Measurements from ENCODE around the gene RAB28. TPM values are rescaled to one million over a fixed set of nuclear protein-coding genes. Genes with fewer than 3 reads are reported as not detected.

The RAB28 gene
- total and polyA plus RNA-seq, 5 donors: 17.1 to 27.6 (median 22.3) TPM

- no peak for ATAC-seq
- no peaks in the 10 kb centered on the region for H3K9me3 ChIP-seq (ENCODE audit: control insufficient read depth, low read length)
- no peak for DNase-seq
- no peak overlapping the region for H3K27ac ChIP-seq (ENCODE audit: low read length)
- intact Hi-C loops (cut with DNase I): no loop called here
- no peaks in the 10 kb centered on the region for H3K27me3 ChIP-seq (ENCODE audit: control insufficient read depth, insufficient read depth)
- no peak overlapping the region for H3K4me3 ChIP-seq (ENCODE audit: low read length)
- peaks cover 4% of the 10 kb centered on the region for H3K4me1 ChIP-seq (ENCODE audit: control insufficient read depth, insufficient read depth, low read length)
- WGBS: 87% methylated on average over 4 of the region's 4 CpGs
Observed at GRCh38 chr4:13331827-13332226, 152.3 kb downstream of the RAB28 start.

- intact Hi-C loops (cut with DNase I): no loop called here
- ATAC-seq (no peak), DNase-seq (no peak)
- Histone ChIP-seq H3K27ac (ENCODE audit: low read length) (no peak overlapping the region), H3K4me3 (ENCODE audit: low read length) (no peak overlapping the region), H3K27me3 (ENCODE audit: control insufficient read depth, insufficient read depth) (no peaks in the 10 kb centered on the region), H3K9me3 (ENCODE audit: control insufficient read depth, low read length) (no peaks in the 10 kb centered on the region), H3K4me1 (ENCODE audit: control insufficient read depth, insufficient read depth, low read length) (peaks cover 4% of the 10 kb centered on the region)
- WGBS: 89% methylated on average over 3 of the region's 3 CpGs
Observed at GRCh38 chr4:13329963-13330362, 154.2 kb downstream of the RAB28 start.

DNA sequence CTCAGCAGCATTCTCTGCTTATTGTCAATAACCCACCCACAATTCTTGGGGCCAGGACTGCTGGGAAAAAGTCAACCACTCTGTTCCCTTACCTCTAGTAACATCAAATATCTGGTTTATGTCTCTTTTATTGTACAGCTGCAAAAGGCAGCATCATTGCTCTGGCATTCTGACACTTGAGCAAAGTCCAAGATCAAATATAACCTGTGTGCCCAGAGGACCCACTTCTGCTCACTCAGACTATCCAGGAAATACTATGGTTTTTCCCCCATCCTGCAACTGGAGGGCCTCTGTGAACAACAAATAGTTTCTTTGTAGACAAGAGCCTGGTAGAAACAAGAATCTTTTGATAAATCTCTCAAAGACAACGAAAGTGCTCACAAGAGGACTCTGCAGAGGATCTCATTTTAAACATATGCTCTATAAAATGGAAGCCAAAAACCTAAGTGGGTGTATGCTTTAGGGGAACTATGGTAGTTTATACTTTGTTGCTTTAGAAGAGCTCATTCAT lies 154.7 kb downstream of the RAB28 start:
- no peak overlapping the region for H3K4me3 ChIP-seq (ENCODE audit: low read length)
- H3K27ac ChIP-seq (ENCODE audit: low read length): no peak overlapping the region
- DNase-seq (no peak), ATAC-seq (no peak)
- peaks cover 4% of the 10 kb centered on the region for H3K4me1 ChIP-seq (ENCODE audit: control insufficient read depth, insufficient read depth, low read length)
- intact Hi-C loops (cut with DNase I): no loop called here
- H3K9me3 ChIP-seq (ENCODE audit: control insufficient read depth, low read length): no peaks in the 10 kb centered on the region
- 74% methylated on average over 1 of the region's 1 CpG for WGBS
- H3K27me3 ChIP-seq (ENCODE audit: control insufficient read depth, insufficient read depth): no peaks in the 10 kb centered on the region

DNA sequence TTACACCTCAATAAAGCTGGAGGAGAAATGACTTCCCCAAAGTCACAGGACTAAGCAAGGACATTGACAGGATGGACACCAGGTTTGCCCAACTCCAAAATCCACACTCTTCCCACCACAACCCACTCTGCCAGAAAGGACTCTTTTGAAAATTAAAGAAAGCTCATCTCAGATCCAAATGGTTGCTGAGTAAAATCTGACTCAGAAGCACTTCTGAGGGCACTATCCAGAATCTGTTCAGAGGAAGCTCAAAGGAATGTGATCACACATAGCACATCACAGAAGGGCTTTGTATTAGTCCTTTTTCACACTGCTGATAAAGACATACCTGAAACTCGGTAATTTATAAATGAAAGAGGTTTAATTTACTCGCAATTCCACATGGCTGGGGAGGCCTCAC lies 155.5 kb downstream of the RAB28 start:
- 88% methylated on average over 2 of the region's 2 CpGs for WGBS
- H3K27me3 ChIP-seq (ENCODE audit: control insufficient read depth, insufficient read depth): no peaks in the 10 kb centered on the region
- ATAC-seq: no peak
- H3K27ac ChIP-seq (ENCODE audit: low read length): no peak overlapping the region
- no peak overlapping the region for H3K4me3 ChIP-seq (ENCODE audit: low read length)
- intact Hi-C loops (cut with DNase I): no loop called here
- peaks cover 4% of the 10 kb centered on the region for H3K4me1 ChIP-seq (ENCODE audit: control insufficient read depth, insufficient read depth, low read length)
- no peaks in the 10 kb centered on the region for H3K9me3 ChIP-seq (ENCODE audit: control insufficient read depth, low read length)
- DNase-seq: no peak

DNA sequence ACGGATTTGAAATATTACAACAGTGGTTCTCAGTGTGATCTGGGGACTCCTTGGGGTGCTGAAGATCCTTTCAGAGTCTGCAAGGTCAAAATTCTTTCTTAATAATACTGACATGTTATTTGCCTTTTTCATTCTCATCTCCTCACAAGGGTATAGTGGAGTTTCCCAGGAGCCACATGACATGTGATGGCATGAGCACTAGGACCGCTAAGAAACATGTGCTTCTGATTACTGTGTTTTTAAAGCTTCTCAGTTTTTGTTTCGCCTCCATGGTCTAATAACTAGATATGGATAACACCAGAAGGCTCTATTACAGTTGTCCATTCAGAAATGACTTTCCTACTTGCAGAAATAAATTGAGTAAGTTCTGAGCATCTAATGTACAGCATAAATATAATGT lies 156.1 kb downstream of the RAB28 start:
- intact Hi-C loops (cut with DNase I): no loop called here
- DNase-seq: no peak

GRCh38 chr4:13325744-13326143 lies 158.4 kb downstream of the RAB28 start:
- intact Hi-C loops (cut with DNase I): no loop called here
- 40% methylated on average over 3 of the region's 3 CpGs for WGBS
- ATAC-seq: peak in 1 of 2 donors; percentile 63
- peak in 1 of 3 donors; percentile 11 for DNase-seq
- Histone ChIP-seq H3K27ac (ENCODE audit: low read length) (no peak overlapping the region), H3K4me1 (ENCODE audit: control insufficient read depth, insufficient read depth, low read length) (no peaks in the 10 kb centered on the region), H3K27me3 (ENCODE audit: control insufficient read depth, insufficient read depth) (no peaks in the 10 kb centered on the region), H3K4me3 (ENCODE audit: low read length) (no peak overlapping the region), H3K9me3 (ENCODE audit: control insufficient read depth, low read length) (no peaks in the 10 kb centered on the region)

More for the DNA sequence above, 156.1 kb downstream of the RAB28 start:
- no peaks in the 10 kb centered on the region for H3K27me3 ChIP-seq (ENCODE audit: control insufficient read depth, insufficient read depth)
- no peak overlapping the region for H3K27ac ChIP-seq (ENCODE audit: low read length)
- WGBS: 94% methylated on average over 3 of the region's 3 CpGs
- ATAC-seq: no peak
- H3K4me3 ChIP-seq (ENCODE audit: low read length): no peak overlapping the region
- peaks cover 2% of the 10 kb centered on the region for H3K4me1 ChIP-seq (ENCODE audit: control insufficient read depth, insufficient read depth, low read length)
- H3K9me3 ChIP-seq (ENCODE audit: control insufficient read depth, low read length): no peaks in the 10 kb centered on the region

DNA sequence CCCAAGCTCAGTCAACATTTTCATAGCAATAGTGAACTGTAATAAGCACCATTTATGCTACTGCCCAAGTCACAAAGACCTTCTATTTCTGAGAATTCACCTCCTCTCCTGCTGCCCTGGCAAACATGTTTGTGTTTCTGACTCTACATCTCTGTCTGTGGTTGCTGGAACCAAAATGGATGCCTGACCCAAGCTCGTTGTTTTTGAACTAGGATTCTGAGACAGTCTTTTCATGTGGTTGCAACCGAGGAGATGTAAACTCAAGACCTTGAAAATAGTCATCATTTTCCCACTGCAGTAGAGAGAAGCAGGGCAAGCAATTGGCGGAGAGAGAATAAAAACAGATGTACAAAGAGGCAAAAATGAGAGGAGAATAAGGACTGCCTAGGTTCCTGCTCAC lies 160.2 kb downstream of the RAB28 start:
- H3K9me3 ChIP-seq (ENCODE audit: control insufficient read depth, low read length): no peaks in the 10 kb centered on the region
- DNase-seq (no peak), ATAC-seq (no peak)
- H3K4me3 ChIP-seq (ENCODE audit: low read length): no peak overlapping the region
- H3K27me3 ChIP-seq (ENCODE audit: control insufficient read depth, insufficient read depth): no peaks in the 10 kb centered on the region
- H3K4me1 ChIP-seq (ENCODE audit: control insufficient read depth, insufficient read depth, low read length): no peaks in the 10 kb centered on the region
- WGBS: 91% methylated on average over 3 of the region's 3 CpGs
- H3K27ac ChIP-seq (ENCODE audit: low read length): no peak overlapping the region
- intact Hi-C loops (cut with DNase I): no loop called here

DNA sequence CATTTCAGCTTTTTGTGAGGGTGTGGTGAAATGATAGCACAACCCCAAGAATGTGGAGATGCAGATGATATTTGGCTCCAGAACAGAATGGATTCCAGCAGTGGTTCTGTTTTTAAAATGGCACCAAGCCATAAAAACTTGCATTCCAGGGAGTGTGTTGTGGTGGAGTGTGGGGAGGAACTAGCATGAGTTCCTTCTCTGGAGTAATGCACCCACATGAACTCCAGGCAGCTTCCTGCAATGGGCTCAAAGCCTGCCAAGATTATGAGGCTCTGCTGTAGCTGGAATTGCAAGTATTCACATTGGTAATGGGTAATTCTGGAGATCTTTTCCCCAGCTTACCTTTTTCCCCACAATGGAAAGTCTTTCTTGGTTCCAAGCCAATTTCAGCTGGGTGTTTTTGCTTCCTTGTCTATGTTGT lies 161.4 kb downstream of the RAB28 start:
- no peak overlapping the region for H3K27ac ChIP-seq (ENCODE audit: low read length)
- intact Hi-C loops (cut with DNase I): no loop called here
- no peak for ATAC-seq

More for the DNA sequence above, 161.4 kb downstream of the RAB28 start:
- H3K27me3 ChIP-seq (ENCODE audit: control insufficient read depth, insufficient read depth): no peaks in the 10 kb centered on the region
- no peak for DNase-seq
- no peaks in the 10 kb centered on the region for H3K4me1 ChIP-seq (ENCODE audit: control insufficient read depth, insufficient read depth, low read length)
- no peaks in the 10 kb centered on the region for H3K9me3 ChIP-seq (ENCODE audit: control insufficient read depth, low read length)
- H3K4me3 ChIP-seq (ENCODE audit: low read length): no peak overlapping the region

Other genes starting within 250 kb of the RAB28 start
- gene NKX3-2, start 60.2 kb upstream of the RAB28 start, total RNA-seq: under 1 TPM in 1 of 4 donors, not detected in 3; 0.12 TPM
- gene NKX3-2, start 60.2 kb upstream of the RAB28 start, polyA plus RNA-seq: 0.05 TPM
- 10 to 100 TPM; 21.7 to 24.7 (median 23.6) TPM for gene BOD1L1, start 143.4 kb upstream of the RAB28 start, total RNA-seq
- 14.0 TPM for gene BOD1L1, start 143.4 kb upstream of the RAB28 start, polyA plus RNA-seq

Measured in right cardiac atrium (tissue), 5 donors.